ENCODE data around the gene ADAT3.

DNA sequence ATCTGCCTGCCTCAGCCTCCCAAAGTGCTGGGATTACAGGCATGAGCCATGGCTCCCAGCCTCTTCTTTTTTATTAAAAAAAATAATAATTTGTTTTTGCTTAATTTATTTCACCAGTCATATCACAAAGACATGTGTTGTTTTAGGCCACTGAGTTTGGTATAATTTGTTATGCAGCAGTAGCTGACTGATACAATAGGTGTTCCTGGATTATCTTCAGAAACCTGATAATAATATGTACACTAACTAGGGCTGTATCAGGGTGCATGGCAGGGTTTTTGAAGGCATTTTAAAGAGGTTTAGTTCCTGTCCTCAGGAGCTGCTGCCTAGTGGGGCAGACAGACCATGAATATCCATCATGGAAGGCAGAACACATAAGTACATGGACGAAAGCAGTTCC, 26.2 kb downstream of the ADAT3 start:
- TF ChIP-seq, protein P1, sequence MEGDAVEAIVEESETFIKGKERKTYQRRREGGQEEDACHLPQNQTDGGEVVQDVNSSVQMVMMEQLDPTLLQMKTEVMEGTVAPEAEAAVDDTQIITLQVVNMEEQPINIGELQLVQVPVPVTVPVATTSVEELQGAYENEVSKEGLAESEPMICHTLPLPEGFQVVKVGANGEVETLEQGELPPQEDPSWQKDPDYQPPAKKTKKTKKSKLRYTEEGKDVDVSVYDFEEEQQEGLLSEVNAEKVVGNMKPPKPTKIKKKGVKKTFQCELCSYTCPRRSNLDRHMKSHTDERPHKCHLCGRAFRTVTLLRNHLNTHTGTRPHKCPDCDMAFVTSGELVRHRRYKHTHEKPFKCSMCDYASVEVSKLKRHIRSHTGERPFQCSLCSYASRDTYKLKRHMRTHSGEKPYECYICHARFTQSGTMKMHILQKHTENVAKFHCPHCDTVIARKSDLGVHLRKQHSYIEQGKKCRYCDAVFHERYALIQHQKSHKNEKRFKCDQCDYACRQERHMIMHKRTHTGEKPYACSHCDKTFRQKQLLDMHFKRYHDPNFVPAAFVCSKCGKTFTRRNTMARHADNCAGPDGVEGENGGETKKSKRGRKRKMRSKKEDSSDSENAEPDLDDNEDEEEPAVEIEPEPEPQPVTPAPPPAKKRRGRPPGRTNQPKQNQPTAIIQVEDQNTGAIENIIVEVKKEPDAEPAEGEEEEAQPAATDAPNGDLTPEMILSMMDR (tag by site-specific recombination; IDR thresholded peaks at IDR 0.05): no peak
- TF ChIP-seq ZFP69B (tag by site-specific recombination; IDR thresholded peaks at IDR 0.05) (no peak), SALL2 (tag by site-specific recombination; IDR thresholded peaks at IDR 0.05; ENCODE audit: borderline replicate concordance) (no peak), ZSCAN16 (tag by site-specific recombination; IDR thresholded peaks at IDR 0.05) (no peak), BCL11B (tag by site-specific recombination; IDR thresholded peaks at IDR 0.05; ENCODE audit: low read depth) (no peak), ZNF549 (tag by site-specific recombination; IDR thresholded peaks at IDR 0.05) (no peak), KLF16 (tag by site-specific recombination; IDR thresholded peaks at IDR 0.05) (no peak), SP2 (tag by site-specific recombination; IDR thresholded peaks at IDR 0.05) (no peak), ZNF335 (tag by site-specific recombination; conservative IDR thresholded peaks at IDR 0.05) (no peak), YY1 (tag by site-specific recombination; IDR thresholded peaks at IDR 0.05) (no peak), ZNF792 (tag by site-specific recombination; IDR thresholded peaks at IDR 0.05) (no peak)
- TF ChIP-seq, protein P2, sequence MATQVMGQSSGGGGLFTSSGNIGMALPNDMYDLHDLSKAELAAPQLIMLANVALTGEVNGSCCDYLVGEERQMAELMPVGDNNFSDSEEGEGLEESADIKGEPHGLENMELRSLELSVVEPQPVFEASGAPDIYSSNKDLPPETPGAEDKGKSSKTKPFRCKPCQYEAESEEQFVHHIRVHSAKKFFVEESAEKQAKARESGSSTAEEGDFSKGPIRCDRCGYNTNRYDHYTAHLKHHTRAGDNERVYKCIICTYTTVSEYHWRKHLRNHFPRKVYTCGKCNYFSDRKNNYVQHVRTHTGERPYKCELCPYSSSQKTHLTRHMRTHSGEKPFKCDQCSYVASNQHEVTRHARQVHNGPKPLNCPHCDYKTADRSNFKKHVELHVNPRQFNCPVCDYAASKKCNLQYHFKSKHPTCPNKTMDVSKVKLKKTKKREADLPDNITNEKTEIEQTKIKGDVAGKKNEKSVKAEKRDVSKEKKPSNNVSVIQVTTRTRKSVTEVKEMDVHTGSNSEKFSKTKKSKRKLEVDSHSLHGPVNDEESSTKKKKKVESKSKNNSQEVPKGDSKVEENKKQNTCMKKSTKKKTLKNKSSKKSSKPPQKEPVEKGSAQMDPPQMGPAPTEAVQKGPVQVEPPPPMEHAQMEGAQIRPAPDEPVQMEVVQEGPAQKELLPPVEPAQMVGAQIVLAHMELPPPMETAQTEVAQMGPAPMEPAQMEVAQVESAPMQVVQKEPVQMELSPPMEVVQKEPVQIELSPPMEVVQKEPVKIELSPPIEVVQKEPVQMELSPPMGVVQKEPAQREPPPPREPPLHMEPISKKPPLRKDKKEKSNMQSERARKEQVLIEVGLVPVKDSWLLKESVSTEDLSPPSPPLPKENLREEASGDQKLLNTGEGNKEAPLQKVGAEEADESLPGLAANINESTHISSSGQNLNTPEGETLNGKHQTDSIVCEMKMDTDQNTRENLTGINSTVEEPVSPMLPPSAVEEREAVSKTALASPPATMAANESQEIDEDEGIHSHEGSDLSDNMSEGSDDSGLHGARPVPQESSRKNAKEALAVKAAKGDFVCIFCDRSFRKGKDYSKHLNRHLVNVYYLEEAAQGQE (tag by site-specific recombination; IDR thresholded peaks at IDR 0.05): no peak
- TF ChIP-seq, protein P3, sequence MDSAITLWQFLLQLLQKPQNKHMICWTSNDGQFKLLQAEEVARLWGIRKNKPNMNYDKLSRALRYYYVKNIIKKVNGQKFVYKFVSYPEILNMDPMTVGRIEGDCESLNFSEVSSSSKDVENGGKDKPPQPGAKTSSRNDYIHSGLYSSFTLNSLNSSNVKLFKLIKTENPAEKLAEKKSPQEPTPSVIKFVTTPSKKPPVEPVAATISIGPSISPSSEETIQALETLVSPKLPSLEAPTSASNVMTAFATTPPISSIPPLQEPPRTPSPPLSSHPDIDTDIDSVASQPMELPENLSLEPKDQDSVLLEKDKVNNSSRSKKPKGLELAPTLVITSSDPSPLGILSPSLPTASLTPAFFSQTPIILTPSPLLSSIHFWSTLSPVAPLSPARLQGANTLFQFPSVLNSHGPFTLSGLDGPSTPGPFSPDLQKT (IDR thresholded peaks at IDR 0.05; ENCODE audit: borderline replicate concordance, low read depth, low read length): no peak
- TF ChIP-seq, protein P4, sequence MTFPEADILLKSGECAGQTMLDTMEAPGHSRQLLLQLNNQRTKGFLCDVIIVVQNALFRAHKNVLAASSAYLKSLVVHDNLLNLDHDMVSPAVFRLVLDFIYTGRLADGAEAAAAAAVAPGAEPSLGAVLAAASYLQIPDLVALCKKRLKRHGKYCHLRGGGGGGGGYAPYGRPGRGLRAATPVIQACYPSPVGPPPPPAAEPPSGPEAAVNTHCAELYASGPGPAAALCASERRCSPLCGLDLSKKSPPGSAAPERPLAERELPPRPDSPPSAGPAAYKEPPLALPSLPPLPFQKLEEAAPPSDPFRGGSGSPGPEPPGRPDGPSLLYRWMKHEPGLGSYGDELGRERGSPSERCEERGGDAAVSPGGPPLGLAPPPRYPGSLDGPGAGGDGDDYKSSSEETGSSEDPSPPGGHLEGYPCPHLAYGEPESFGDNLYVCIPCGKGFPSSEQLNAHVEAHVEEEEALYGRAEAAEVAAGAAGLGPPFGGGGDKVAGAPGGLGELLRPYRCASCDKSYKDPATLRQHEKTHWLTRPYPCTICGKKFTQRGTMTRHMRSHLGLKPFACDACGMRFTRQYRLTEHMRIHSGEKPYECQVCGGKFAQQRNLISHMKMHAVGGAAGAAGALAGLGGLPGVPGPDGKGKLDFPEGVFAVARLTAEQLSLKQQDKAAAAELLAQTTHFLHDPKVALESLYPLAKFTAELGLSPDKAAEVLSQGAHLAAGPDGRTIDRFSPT (tag by site-specific recombination; IDR thresholded peaks at IDR 0.05): no peak
